ENCODE measurements around the gene CASK.

GRCh38 chrX:41781500-41781899 is 141.9 kb downstream of the CASK start:
- TF ChIP-seq POLR2A (IDR thresholded peaks at IDR 0.05): no peak
- TF ChIP-seq CTCF (IDR thresholded peaks at IDR 0.05): peak; percentile 43 to 59 (median 48)

Data from upper lobe of left lung (tissue), 4 donors.